Left ventricle myocardium inferior (tissue), 1 donor: ENCODE results near the gene CDK1. TPM values are rescaled to one million over a fixed set of nuclear protein-coding genes. Genes with fewer than 3 reads are reported as not detected.
A peak's percentile ranks its signal among the peaks of the same experiment; 100 is the strongest.

Source experiments
- DNase-seq: peaks from one replicate; pipeline ENCODE4 v3.0.0-alpha.2; 2020
- H3K27ac ChIP-seq: fragments of 200-600 bp; replicated peaks from 2 replicates; pipeline ENCODE4 v1.8.0; 2021
- H3K27me3 ChIP-seq: fragments of 200-600 bp; 2 replicates; pipeline ENCODE4 v1.8.0; 2021; ENCODE audit warnings: low read depth
- H3K36me3 ChIP-seq: fragments of 200-600 bp; 2 replicates; pipeline ENCODE4 v1.8.0; 2021
- H3K4me1 ChIP-seq: fragments of 200-600 bp; 2 replicates; pipeline ENCODE4 v1.8.0; 2021
- H3K4me3 ChIP-seq: fragments of 200-600 bp; 2 replicates; pipeline ENCODE4 v1.8.0; 2021; ENCODE audit warnings: mild to moderate bottlenecking, moderate library complexity
- H3K9me3 ChIP-seq: fragments of 200-600 bp; replicated peaks from 2 replicates; pipeline ENCODE4 v1.8.0; 2021
- CTCF ChIP-seq: fragments of 200-600 bp; IDR thresholded peaks from 2 replicates; pipeline ENCODE4 v1.8.0; 2021; ENCODE audit warnings: antibody characterized with exemption, mild to moderate bottlenecking, borderline replicate concordance
- intact Hi-C: fragments of 100-400 bp; cut with micrococcal nuclease; formaldehyde crosslinking; loops from one replicate; pipeline ENCODE4 v1.11.0; 2022
- long read RNA-seq: library from polyadenylated mRNA; unstranded; transcript quantifications from one replicate; pipeline ENCODE4 v2.0.0, GENCODE V29; 2021
- total RNA-seq: library from RNA; stranded (reverse); fragmentation: NEBNext Ultra II Directional; extraction: Animal tissue kit (Norgen Biotek cat#: 25700); gene quantifications from one replicate; pipeline ENCODE4 v1.2.1, GENCODE V29; 2021
- donor health status: DM: no; HTN: yes; CAD: no; lungs with severe emphysema.

Gene CDK1
- total RNA-seq = 1.5 TPM
- long read RNA-seq = 0 reads

- intact Hi-C loops = no loop called here
- Histone ChIP-seq H3K4me3 (peak within 1 kb of the TSS; percentile 79), H3K9me3 (no peaks in the 10 kb centered on the region), H3K27me3 (no peaks in the 10 kb centered on the region), H3K36me3 (no peaks in the 10 kb centered on the region), H3K4me1 (peaks cover 11% of the 10 kb centered on the region), H3K27ac (peak within 1 kb of the TSS; percentile 48)
- no peak for TF ChIP-seq CTCF
- peak; percentile 96 for DNase-seq
These were observed at the start of gene CDK1 for GRCh38 chr10:60778214-60778970. Gene CDK1, plus strand, starts transcription at chr10:60778478. Its CDS starts 1,688 bp downstream, at chr10:60780166.

GRCh38 chr10:60729106-60729505, 49.2 kb upstream of the CDK1 start:
- DNase-seq = no peak
- Histone ChIP-seq H3K27me3 (peaks cover 69% of the 10 kb centered on the region), H3K9me3 (no peaks in the 10 kb centered on the region), H3K4me3 (no peak overlapping the region), H3K4me1 (peaks cover 15% of the 10 kb centered on the region), H3K36me3 (no peaks in the 10 kb centered on the region), H3K27ac (no peak overlapping the region)
- TF ChIP-seq CTCF = no peak
- intact Hi-C loops = no loop called here

- intact Hi-C loops = no loop called here
- Histone ChIP-seq H3K4me1 (peaks cover 15% of the 10 kb centered on the region), H3K36me3 (no peaks in the 10 kb centered on the region), H3K27me3 (peaks cover 79% of the 10 kb centered on the region), H3K4me3 (no peak overlapping the region), H3K27ac (no peak overlapping the region), H3K9me3 (no peaks in the 10 kb centered on the region)
- TF ChIP-seq CTCF = no peak
- no peak for DNase-seq
These were observed 47.0 kb upstream of the CDK1 start for GRCh38 chr10:60731134-60731885.

GRCh38 chr10:60732198-60732806, 46.0 kb upstream of the CDK1 start:
- Histone ChIP-seq H3K4me1 (peaks cover 15% of the 10 kb centered on the region), H3K27me3 (peaks cover 82% of the 10 kb centered on the region), H3K36me3 (no peaks in the 10 kb centered on the region), H3K27ac (no peak overlapping the region), H3K9me3 (no peaks in the 10 kb centered on the region), H3K4me3 (peak overlapping the region; percentile 64)
- intact Hi-C loops = no loop called here
- TF ChIP-seq CTCF = no peak
- no peak for DNase-seq

- peaks cover 82% of the 10 kb centered on the region for H3K27me3 ChIP-seq
- no peaks in the 10 kb centered on the region for H3K9me3 ChIP-seq
- peak overlapping the region; percentile 64 for H3K4me3 ChIP-seq
- DNase-seq = no peak
- peak; percentile 41 for TF ChIP-seq CTCF
- H3K36me3 ChIP-seq = no peaks in the 10 kb centered on the region
- H3K27ac ChIP-seq = no peak overlapping the region
- intact Hi-C loops = no loop called here
- H3K4me1 ChIP-seq = peaks cover 15% of the 10 kb centered on the region
These were observed 45.3 kb upstream of the CDK1 start for GRCh38 chr10:60732807-60733516.
